HG03025 (cell line): ENCODE measurements around the gene KRT6B.
"Not testable (repeated sequence)": the region's sequence is repeated elsewhere in the genome, so short reads cannot be mapped to it uniquely, and the experiment has no call there.

ENCODE experiments used
- ATAC-seq: cut with Tn5 transposase; IDR thresholded peaks from one replicate; pipeline ENCODE4 v1.9.1; 2021; ENCODE audit warnings: mild to moderate bottlenecking, moderate library complexity; ENCODE audit not compliant: unreplicated experiment, low FRiP score

KRT6B gene

DNA sequence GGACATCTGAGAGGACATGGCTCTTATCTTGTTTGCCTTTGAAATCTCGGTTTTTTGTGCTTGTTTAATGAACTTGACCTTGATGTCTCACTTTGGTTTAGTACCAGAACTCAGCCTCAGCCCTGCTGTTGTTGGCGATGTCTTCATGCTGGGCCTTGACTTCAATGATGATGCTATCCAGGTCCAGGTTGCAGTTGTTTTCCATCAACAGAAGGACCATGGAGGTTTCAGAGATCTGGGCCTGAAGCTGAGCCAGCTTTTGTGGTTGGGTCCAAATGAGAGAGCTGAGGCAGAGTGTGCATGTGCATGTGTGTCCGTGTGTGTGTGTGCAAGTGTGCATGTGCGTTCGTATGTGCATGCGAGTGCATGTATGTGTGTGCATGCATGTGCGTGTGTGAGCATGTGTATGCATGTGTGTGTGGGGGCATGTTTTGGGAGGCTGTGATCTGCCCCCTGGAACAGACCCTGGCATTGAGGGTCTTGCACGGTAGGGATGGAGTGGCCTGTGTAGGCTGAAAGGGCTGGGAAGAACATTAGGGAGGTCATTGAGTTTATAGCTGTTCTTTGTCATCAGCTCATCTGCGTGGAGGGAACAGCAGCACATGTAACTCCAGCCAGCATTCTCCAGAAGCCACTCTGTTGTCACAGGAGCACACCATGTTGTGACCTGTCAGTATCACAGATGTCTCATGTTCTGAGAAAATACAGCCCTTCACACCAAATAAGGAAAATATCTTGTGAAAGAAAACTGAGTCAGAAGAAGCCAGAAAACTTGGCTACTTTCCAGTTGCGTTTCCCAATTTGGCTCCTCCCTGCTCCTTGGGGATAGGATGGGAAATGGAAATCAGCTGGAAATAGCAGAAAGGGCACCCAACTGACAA lies 35.8 kb downstream of the KRT6B start:
- ATAC-seq, result no peak

DNA sequence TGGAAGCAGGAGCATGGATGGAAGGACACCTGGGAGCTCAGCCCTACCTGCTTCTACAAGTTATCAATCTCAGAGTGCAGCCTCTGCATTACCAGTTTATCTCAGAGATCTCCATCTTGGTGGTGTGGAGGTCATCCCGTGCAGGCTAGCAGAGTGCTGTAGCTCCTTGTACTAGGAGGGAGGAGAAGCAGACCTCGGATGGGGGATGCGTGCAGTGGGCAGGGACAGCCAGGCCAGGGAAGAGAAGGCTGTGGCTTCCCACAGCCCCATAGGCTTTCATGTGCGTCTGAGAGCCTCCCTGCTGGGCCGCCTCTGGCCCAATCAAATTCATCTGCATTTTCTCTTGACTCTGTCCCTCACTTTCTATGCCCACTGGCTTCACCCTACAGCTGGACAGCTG lies 37.0 kb downstream of the KRT6B start:
- no peak for ATAC-seq

DNA sequence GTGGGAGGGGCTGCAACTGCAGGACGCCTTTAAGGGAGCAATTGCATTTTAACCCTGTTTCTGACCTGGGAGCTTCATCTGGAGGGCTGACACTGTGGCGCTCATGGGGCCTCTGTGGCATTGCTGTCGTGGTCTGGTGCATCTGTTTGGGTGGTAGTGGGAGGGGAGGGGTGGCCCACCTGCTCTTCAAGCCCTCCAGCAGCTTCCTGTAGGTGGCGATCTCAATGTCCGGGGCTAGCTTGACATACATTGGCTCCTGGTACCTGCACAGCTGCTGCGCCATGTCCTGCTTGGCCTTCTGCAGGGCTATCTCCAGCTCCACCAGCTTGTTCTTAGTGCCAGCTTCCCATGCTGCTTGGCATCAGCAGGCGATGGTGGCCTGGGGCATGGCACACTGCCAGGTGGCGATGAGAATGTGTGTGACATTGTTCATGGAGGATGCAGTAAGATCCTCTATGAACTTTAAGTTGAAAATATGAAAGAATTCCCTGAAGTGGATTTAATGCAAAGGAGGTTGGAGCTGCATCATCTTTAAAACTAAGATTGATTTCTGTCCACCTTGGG lies 38.1 kb downstream of the KRT6B start:
- no peak for ATAC-seq

DNA sequence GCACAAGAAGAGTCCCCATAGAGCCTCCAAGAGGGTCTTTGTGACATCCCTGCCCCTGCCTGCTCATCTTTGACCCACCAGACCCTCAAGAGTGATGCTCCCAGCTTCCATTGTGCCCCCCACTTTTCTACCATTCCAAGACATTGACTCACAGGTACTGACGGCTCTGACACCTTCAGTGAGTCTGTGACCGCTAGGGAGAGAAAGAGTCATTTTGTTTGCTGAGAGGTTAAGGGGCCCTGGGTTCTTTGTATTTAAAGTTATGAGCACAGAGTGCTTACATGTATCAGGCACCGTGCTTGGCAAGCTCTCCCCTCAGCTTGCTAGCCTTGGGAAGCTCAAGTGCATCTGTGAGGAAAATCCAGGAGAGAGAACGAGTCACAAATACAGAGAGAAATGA lies 38.7 kb downstream of the KRT6B start:
- ATAC-seq, result no peak

DNA sequence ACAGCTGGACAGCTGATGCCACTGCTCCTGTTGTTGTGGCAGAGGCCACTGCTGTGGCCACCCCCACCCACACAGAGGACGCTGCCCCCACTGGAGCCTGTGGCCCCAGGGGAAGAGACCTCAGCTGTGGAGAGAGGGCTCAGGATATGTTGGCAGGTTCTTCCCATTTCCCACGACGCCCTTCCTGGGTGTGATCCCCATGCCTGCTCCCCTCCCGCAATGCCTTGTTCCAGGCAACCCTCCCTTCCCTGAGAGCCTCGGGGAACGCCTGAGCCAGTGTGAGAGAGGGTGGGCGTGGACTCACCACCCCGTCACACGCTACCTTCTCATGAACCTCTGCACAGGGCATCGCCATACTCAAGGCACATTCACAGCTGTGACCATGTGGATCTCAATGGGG lies 40.1 kb downstream of the KRT6B start:
- no peak for ATAC-seq

DNA sequence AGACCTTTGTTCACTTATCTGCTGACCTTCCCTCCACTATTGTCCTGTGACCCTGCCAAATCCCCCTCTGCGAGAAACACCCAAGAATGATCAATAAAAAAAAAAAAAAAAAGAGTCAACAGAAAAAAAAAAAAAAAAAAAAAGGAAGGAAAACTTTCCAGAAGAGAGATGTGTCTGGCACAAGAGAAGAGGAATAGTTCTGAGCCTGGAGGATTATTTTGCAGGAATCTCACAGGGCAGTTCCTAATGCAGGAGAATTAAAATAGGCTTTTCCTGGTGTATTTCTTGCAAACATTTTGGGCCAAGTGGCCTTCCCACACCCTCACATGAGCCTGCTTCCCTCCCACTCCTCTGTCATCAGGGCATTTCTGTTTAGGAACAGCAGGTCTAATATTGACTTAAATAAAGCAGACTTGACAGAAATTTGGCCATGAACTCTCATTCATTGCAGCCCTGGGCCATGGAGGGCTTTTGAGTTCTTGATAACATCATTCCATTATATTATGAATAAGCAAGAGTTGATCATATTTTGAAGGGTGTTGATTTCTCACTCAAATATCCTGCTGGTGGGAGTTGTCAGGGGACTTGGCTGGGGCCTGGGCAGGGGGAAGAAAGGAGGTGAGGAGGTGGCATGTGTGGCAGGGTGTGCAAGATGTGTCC lies 41.2 kb downstream of the KRT6B start:
- ATAC-seq, result not testable (repeated sequence)

DNA sequence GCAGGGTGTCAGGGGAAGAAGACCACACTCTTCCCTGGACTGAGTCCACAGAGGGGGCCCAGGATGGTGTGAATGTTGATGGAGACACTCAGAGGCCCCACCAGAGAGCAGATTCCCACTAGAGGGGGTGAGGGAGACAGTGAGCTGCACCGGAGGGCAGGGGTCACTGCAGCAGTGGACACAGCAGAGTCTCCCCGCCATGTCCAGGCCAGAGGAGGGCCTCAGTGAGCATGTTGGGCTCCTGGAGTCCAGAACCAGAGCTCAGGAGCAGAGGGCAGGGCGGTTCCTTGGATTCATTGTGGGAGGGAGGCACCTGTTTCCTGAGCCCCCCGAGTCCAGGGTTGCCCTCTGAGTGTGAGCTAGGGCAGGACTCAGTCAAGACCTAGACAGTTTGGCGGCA lies 44.0 kb downstream of the KRT6B start:
- no peak for ATAC-seq

DNA sequence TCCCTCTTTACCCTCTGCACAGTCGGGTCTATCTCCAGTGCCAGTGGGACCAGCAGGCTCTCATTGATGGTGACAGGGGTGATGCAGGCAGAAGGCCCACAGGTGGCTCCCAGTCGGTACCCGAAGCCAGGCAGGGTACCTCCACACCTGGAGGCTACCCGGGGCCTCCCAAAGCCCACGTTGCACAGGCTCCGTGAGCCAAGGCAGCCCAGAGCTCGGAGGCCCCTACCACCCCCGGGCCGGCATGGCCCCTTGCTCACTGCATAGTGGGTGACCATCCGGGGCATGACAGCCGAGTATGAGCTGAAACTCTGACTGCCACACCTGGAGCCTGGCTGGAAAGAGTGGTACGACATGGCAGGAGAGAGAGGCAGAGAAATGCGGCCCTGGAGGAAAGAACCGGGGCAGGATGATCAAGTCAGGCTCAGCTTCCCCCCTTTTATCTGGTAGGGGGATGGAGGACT lies 46.0 kb downstream of the KRT6B start, which contains the start of gene KRT82:
Gene KRT82, minus strand, starts transcription at position 414 of the 464 bp plus-strand sequence. Its CDS starts 58 bp downstream, at position 356.
- no peak for ATAC-seq

DNA sequence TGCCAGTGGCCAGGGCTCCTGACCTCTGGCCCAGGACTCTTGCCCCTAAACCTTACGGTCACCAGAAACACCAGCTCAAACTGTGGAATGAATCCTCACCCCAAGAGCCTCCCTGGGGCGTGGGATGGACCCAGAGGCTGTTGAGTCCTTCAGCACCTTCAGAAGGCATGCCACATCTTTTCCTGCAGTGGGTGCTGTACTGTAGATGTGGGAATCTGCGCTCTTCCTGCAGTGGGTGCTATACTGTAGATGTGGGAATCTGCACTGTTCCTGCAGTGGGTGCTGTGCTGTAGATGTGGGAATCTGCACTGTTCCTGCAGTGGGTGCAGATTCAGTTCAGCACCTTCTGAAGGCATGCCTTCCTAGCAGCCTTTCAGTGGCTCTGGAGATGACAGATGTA lies 47.0 kb downstream of the KRT6B start:
- ATAC-seq, result no peak

DNA sequence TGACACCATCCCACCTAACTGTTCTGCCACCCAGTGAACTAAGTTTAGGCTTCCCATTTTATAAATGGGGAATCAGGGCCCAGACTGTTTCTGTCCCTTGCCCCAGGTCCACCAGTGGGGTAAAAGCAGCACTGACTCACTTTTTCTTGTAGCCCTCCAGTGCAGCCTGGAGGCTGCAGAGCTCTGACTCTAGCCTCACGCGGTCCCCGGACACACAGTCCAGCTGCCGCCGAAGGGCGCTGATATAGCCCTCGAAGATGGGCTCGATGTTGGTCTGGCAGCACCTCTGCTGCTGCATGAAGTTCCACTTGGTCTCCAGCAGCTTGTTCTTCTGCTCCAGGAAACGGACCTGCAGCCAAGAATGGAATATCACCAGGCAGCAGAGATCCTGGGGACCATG lies 48.4 kb downstream of the KRT6B start:
- no peak for ATAC-seq

DNA sequence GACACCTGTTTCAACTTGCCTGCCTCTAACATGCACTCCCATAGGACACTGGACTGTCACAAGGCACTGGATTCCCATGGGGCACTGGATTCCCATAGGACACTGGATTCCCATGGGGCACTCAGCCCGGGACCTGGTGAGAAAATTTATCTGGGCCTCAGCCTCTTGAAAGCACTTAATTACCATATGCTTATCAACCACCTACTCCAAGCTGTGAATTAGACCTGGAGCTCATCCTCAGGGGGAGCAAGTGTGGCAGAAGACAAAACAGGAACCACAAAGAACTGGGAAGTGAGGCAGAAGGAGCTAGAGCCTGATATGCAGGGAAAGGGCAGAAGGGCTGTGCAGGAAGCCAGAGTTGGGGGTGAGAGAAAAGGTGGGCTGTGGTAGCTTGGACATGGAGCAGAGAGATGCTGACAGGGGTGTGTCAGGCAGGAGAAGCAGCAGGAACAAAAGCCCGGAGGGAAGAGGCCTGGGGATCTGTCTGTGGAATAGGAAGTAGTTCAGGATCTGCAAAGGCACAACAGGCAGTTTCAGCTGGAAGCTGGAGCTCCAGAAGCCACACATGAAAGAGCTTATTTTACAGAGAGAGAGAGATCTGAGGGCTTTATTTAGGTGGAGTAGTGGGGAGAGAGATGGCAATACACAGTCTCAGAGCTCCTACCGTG lies 48.9 kb downstream of the KRT6B start:
- ATAC-seq, result no peak

DNA sequence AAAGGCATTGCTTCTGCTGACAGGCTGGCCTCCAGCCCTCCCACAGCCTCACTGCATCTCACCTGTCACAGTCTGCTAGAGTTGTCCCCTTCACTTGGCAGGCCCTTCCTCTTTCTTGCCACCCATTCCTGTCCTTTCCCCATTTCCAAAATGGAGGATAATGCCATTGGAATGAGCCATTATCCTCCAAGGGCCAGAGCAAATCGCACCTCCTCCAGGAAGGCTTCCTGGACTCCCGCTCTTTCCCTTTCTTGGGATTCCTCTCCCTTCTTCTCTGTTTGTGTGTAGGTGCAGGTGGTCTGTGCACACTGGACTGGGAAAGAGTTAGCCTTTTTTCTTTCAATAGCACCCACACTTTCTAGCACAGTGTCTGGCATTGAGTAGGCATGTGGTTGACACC lies 49.6 kb downstream of the KRT6B start:
- no peak for ATAC-seq

DNA sequence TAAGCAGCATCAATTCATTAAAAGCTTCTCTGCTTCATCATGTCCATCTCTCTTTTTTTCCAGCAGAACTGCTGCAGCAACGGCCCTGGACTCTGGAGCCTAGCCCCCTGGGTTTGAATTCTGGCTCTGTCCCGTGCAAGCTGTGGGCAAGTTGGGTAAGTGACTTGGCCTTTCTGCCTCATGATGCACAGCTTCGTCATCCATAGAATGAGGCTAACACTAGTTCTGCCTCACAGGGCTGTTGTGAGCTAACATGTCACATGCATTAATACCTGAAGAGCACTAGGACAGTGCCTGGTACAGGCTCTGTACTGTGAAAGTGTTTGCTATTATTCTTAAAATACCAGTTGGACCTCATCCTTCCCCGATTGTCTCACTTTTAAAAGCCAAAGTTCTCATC lies 50.0 kb downstream of the KRT6B start:
- no peak for ATAC-seq

DNA sequence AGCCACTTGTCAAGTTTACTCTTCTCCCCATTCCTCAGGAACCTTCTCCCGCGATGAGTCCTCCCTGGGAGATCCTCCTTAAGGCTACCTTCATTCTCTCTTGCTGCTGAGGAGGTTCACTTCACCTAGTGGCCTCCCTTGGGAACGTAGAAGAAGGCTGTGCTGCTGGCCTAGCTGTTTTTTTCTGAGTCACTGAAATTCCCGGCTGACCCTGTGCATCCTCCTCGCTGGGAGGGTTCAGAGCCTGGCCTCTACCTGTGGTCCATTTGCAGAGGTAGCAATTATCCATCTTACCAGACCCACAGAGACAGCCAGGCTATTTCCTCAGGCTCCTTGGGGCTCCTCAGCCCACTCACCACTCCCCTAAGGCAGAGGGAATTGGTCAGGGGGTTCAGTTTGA lies 50.4 kb downstream of the KRT6B start:
- no peak for ATAC-seq

DNA sequence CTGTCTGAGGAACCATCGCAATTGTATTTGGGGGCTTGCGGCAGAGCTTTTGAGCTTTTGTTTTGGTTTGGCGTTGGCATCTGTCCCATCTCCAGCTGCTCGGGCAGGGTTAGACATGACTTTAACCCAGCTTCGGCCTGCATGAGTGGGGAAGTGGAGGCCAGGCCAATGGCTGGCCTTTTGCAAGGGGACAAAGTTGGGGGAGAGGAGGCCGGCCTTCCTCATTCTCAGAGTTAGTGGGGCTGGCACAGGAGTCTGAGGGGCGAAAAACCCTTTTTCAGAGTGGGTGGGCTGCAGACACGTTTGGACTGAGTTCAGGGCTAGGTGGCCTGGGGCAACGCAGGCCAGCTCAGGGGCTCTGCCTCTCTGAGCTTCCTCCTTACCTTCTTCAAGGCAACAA lies 51.0 kb downstream of the KRT6B start:
- ATAC-seq, result no peak

DNA sequence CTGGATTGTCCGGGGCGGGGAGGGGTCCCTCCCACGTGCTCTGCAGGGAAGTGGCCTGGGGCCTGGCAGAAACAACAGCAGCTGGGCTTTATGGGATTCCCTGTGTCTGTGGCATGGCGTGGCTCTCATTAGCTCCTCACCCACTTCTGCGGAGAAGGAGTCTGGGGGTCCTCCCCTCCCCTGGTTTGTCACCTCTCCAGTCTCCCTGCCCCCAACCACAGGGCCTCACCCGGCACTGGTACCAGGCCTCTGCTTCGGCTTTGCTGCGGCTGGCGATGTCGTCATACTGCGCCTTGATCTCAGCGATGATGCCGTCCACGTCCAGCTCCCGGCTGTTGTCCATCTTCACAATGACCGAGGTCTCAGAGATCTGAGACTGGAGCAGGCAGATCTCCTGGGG lies 52.2 kb downstream of the KRT6B start:
- ATAC-seq, result no peak

DNA sequence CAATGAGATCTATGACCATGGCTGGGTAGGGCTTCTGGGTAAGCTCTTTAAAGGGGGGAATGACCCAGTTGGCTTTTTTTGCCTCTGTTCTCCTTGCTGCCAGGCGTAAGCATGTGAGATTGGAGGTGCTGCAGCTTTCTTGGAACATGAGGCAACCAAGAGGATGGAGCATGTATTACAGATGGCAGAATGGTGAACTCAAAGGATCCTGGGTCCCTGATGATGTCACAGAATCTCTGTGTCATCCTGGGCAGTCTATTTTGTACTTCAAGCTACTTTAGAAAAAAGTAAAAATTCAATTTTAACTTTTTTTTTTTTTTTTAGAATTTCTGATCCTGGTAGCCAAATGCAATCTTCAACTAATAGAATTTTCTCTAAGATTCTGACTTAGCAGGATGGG lies 53.8 kb downstream of the KRT6B start:
- no peak for ATAC-seq

DNA sequence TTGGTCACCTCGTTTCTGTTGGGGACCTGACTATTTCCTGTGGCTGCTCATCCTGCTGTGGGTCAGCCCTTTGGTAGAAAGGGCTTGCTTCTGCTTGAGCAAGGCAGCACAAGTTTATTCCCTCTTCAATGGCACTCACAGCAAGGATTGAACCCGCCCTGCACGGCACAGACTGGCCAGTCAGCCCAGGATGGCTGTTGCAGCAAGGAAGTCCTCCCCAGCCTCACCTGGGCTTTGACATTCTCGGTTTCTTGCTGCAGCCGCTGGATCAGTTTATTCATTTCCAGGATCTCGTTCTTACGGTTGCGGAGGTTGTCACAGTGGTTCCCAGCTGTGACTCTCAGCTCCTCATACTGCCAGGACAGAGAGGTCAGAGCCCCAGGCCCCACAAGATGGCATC lies 55.3 kb downstream of the KRT6B start:
- no peak for ATAC-seq
